PFSK-1 (cell line): Measurements from ENCODE around the gene METTL21A.

Experiments
- FOXP2 ChIP-seq: optimal IDR thresholded peaks from 2 replicates; pipeline ENCODE3; 2011; ENCODE audit warnings: borderline replicate concordance, control low read depth, inconsistent platforms; ENCODE audit not compliant: insufficient read depth; ENCODE audit errors: extremely low read length, extremely low read depth
- POLR2AphosphoS5 ChIP-seq: IDR thresholded peaks from 2 replicates; pipeline ENCODE4 v1.6.1; 2012; ENCODE audit warnings: low read depth, mild to moderate bottlenecking, control low read depth, low read length, moderate library complexity
- REST ChIP-seq, 2 experiments: IDR thresholded peaks; 2 replicates each; pipeline versions ENCODE4 v1.6.1 to v1.8.0; 2011 to 2012; ENCODE audit warnings: low read depth in 2 of 2, low read length in 2 of 2, control low read depth in 1 of 2, inconsistent platforms in 1 of 2, mild to moderate bottlenecking in 1 of 2, moderate library complexity in 1 of 2; ENCODE audit not compliant: insufficient read depth in 1 of 2
- SIN3A ChIP-seq: IDR thresholded peaks from 2 replicates; pipeline ENCODE4 v1.6.1; 2012; ENCODE audit warnings: mild to moderate bottlenecking, low read length, moderate library complexity, borderline replicate concordance; ENCODE audit not compliant: insufficient read depth
- TAF1 ChIP-seq: IDR thresholded peaks from 2 replicates; pipeline ENCODE4 v1.6.1; 2012; ENCODE audit warnings: low read length, control low read depth, borderline replicate concordance; ENCODE audit not compliant: insufficient read depth

Gene METTL21A

DNA sequence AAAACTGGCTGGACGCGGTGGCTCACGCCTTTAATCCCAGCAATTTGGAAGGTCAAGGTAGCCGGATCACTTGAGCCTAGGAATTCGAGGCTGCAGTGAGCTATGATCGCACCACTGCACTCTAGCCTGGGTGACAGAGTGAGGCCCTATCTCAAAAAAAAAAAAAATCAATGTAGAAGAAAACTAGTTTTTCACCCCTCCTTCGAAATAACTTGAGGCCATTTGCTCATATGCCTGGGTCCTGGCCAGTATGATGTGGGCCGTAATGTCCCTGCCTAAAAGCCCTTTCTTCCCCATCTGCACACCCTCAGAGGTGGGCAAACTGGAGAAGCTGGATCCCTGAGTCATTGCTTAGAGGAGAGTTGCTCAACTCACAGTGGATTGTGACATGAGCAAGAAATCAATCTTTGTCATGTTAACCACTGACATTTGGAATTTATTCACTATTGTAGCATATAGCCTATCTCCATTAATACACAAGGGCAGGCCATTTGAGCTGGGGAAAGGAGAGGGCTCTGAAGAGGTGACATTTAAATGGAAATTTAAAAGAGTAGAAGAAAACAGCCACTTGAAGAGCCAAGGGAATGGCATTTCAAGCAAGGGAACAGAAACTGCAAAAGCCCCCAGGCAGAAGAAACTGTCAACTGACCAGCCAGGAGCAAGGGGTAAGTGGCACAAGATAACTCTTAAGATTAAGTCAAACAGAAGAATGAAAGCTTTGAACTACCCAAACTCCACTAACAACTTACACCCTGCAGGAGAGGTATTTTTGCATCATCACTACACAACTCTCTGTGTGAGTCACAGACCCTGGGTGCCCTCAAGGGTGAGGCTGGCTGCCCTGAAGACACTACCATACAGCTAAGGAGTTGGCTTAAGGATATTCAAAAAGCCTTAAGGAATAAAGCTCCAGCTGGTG lies 7.6 kb upstream of the METTL21A start:
- TF ChIP-seq FOXP2 (no peak), REST (IDR thresholded peaks at IDR 0.05; ENCODE audit: insufficient read depth in 1 of 2, low read depth in 2 of 2, low read length in 2 of 2) (no peak), TAF1 (no peak)

DNA sequence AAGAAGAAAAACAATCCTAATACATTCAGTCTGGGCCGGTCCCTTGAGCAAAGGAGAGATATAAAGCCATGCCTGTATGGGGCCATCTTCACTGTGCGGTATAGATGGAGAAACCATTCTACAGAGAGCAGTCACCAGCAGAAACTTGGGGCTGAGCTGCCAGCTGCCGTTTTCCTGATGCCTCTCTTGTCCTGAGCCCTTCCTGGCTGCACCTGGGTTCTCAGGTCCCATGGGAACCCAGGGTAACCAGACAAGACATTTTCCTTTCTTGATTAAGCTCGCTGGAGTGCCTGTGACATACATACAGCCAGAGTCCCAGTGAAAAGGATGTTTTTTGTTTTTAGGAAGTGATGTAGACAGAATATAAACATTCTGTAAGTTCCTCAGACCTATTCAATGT lies 5.3 kb upstream of the METTL21A start:
- no peak for TF ChIP-seq REST (IDR thresholded peaks at IDR 0.05; ENCODE audit: insufficient read depth in 1 of 2, low read depth in 2 of 2, low read length in 2 of 2)
- no peak for TF ChIP-seq SIN3A
- TF ChIP-seq POLR2AphosphoS5 = no peak
- TF ChIP-seq TAF1 = no peak
- TF ChIP-seq FOXP2 = no peak

DNA sequence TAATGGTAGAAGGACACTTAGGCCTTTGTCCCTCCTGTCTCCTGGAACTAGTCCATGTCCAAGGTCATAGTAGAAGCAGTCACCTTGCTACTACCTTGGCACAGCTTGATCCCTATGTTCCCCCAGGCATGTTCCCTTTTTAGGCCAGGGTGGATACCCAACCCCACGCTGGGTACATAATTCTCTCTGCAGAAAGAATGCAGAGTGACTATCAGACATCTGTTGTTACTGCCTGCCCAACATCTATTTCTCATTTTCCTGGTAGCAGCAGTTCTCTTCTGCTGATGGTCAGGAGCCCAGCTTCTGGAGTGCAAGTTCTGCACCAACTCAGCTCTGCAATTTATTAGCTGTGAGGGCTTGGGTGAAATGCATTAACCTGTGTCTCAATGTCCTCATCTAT lies 4.4 kb upstream of the METTL21A start:
- TF ChIP-seq TAF1 (no peak), SIN3A (no peak), FOXP2 (no peak), POLR2AphosphoS5 (no peak), REST (IDR thresholded peaks at IDR 0.05; ENCODE audit: insufficient read depth in 1 of 2, low read depth in 2 of 2, low read length in 2 of 2) (no peak)

- TF ChIP-seq SIN3A (peak; percentile 16; the same call in 1 of the 2 replicates), POLR2AphosphoS5 (peak; percentile 60; the same call in 1 of the 2 replicates), FOXP2 (no peak), REST (IDR thresholded peaks at IDR 0.05; ENCODE audit: insufficient read depth in 1 of 2, low read depth in 2 of 2, low read length in 2 of 2) (0 out of 4 replicates have a peak, but pooled peaks have one; percentile 26 to 51), TAF1 (0 out of 2 replicates have a peak, but pooled peaks have one; percentile 61)
Observed at GRCh38 chr2:207624185-207625013, 795 bp downstream of the METTL21A start.
